Common myeloid progenitor, CD34-positive (primary cell): ENCODE results near the gene BARX2.

ENCODE experiments used
- CTCF ChIA-PET: fragments of 350-600 bp; sonication (Branson Sonifier 250); formaldehyde crosslinking; loops from one replicate; lab custom pipeline; 2021; ENCODE audit warnings: antibody characterized with exemption; lab: Charles Lee
- POLR2A ChIA-PET: fragments of 350-600 bp; sonication (Branson Sonifier 250); formaldehyde crosslinking; loops from one replicate; lab custom pipeline; 2021; ENCODE audit warnings: antibody characterized with exemption; lab: Charles Lee
- DNase-seq, 3 donors: peaks; one replicate each; pipeline versions ENCODE4 v3.0.0 to v3.0.0-alpha.2; 2013
- H3K27ac ChIP-seq, 2 experiments: 1 replicate in 1 of 2; 2 replicates in 1 of 2; pipeline ENCODE4 v1.7.0; 2013; ENCODE audit warnings: inconsistent platforms in 2 of 2, low read length in 2 of 2, mild to moderate bottlenecking in 2 of 2, low read depth in 1 of 2, moderate library complexity in 1 of 2; ENCODE audit not compliant: severe bottlenecking in 2 of 2, insufficient read depth in 1 of 2, poor library complexity in 1 of 2
- H3K27me3 ChIP-seq, 5 experiments: replicated peaks in 2 of 5; 1 replicate in 3 of 5; 2 replicates in 2 of 5; pipeline versions ENCODE4 v1.6.1 to v1.7.0; 2013; ENCODE audit warnings: low read length in 4 of 5, mild to moderate bottlenecking in 2 of 5, moderate library complexity in 2 of 5, inconsistent platforms in 1 of 5; ENCODE audit not compliant: insufficient read depth in 5 of 5, control insufficient read depth in 4 of 5
- H3K36me3 ChIP-seq, 4 experiments: 1 replicate in 2 of 4; 2 replicates in 2 of 4; pipeline versions ENCODE4 v1.6.1 to v1.7.0; 2013; ENCODE audit warnings: low read length in 3 of 4, control low read depth in 1 of 4, mild to moderate bottlenecking in 1 of 4; ENCODE audit not compliant: control insufficient read depth in 4 of 4, insufficient read depth in 4 of 4
- H3K4me1 ChIP-seq, 4 experiments: 1 replicate in 3 of 4; 2 replicates in 1 of 4; pipeline versions ENCODE4 v1.6.1 to v1.7.1; 2013; ENCODE audit warnings: low read length in 3 of 4, mild to moderate bottlenecking in 3 of 4, control low read depth in 1 of 4, inconsistent platforms in 1 of 4, moderate library complexity in 1 of 4; ENCODE audit not compliant: control insufficient read depth in 4 of 4, insufficient read depth in 4 of 4; ENCODE audit errors: control extremely low read depth in 1 of 4
- H3K4me3 ChIP-seq, 7 experiments: 1 replicate in 4 of 7; 2 replicates in 3 of 7; pipeline versions ENCODE4 v1.5.1 to v1.7.0; 2013; ENCODE audit warnings: mild to moderate bottlenecking in 7 of 7, low read length in 6 of 7, moderate library complexity in 6 of 7, inconsistent platforms in 2 of 7, low read depth in 2 of 7, control low read depth in 1 of 7; ENCODE audit not compliant: insufficient read depth in 4 of 7, control insufficient read depth in 1 of 7; ENCODE audit errors: extremely low read depth in 1 of 7
- H3K9me3 ChIP-seq, 5 experiments: 1 replicate in 4 of 5; 2 replicates in 1 of 5; pipeline versions ENCODE4 v1.6.1 to v1.7.1; 2013; ENCODE audit warnings: low read length in 4 of 5, mild to moderate bottlenecking in 2 of 5, inconsistent platforms in 1 of 5, low read depth in 1 of 5, moderate library complexity in 1 of 5; ENCODE audit not compliant: control insufficient read depth in 4 of 5, insufficient read depth in 2 of 5; ENCODE audit errors: control extremely low read depth in 1 of 5
- WGBS: methylation state at CpG from one replicate; pipeline ENCODE4 v1.1.5; 2013; ENCODE audit not compliant: insufficient coverage; 5-methylcytosine and 5-hydroxymethylcytosine counted together

BARX2 gene

DNA sequence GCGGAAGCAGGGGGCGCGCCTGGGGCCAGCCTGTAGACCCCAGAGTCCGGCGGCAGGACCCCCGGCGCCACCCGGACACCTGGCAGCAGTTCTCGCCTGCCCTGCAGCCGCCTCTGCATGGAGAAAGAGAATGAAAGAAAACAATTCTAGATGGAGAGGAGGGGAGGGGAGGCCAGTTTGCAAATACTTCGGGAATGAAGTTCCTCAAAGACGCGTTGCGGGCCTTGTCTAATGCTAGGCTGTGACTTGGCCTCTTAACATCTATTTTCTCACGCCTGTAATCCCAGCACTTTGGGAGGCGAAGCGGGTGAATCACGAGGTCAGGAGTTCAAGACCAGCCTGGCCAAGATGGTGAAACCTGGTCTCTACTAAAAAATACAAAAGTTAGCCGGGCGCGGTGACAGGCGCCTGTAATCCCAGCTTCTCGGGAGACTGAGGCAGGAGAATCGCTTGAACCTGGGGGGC, 2.1 kb upstream of the BARX2 start:
- Histone ChIP-seq H3K27me3 (peaks cover 30 to 100% (median 64%) of the 10 kb centered on the region in 5 experiments), H3K4me1 (peaks cover 0 to 34% (median 31%) of the 10 kb centered on the region in 4 experiments), H3K36me3 (no peaks in the 10 kb centered on the region), H3K9me3 (no peaks in the 10 kb centered on the region), H3K27ac (no peak overlapping the region), H3K4me3 (peak overlapping the region in 3 of 7 experiments; percentile 57 to 64 (median 62))
- CTCF ChIA-PET = no interaction called here
- DNase-seq = peak in 2 of 3 donors; percentile 20 to 38
- POLR2A ChIA-PET = no interaction called here
- WGBS = 5% methylated on average over 23 of the region's 24 CpGs

DNA sequence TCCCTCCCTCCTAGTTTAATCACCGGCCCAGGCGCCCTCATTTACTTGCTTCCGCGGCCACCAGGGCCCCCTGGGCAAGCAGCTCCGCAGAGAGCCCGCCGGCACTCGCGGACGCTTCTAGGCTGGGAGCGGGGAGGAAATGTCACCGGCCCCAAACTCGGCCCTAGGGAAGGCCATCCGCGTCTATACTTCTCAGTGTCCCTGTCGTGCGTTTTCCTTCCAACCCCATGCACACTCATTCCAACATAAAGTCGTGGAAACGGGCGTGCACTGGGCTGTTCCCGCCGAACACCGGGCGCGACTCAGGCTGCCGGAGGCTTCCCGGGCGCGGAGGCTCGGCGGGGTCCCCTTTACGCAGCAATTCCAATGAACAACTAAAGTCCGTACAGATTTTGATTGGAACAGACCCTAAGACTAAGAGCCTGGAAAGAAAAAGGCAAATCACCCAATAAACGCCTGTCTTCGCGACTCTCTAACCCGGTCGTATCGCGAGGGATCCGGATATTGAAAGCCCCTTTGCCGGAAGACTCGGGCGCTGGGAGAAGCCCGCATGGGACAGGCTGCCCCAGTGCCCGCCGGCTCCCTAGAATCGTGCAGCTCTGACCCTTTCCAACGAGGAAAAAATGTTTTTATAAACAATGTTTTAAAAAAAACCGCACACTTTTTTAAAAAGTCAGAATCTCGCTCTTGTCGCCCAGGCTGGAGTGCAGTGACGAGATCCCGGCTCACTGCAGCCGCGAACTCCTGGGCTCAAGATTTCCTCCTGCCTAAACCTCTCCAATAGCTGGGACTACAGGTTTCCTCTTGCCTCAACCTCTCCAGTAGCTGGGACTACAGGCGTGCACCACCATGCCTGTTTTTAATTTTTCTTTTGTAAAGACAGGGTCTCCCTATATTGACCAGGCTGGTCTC, 1.3 kb upstream of the BARX2 start:
- Histone ChIP-seq H3K27me3 (peaks cover 30 to 100% (median 64%) of the 10 kb centered on the region in 5 experiments), H3K27ac (no peak overlapping the region), H3K4me1 (peaks cover 0 to 34% (median 31%) of the 10 kb centered on the region in 4 experiments), H3K36me3 (no peaks in the 10 kb centered on the region), H3K4me3 (peak overlapping the region in 6 of 7 experiments; percentile 19 to 63 (median 40)), H3K9me3 (no peaks in the 10 kb centered on the region)
- CTCF ChIA-PET = interaction anchor here (0.7 to 3.1 kb wide), 4 partner anchors 9 to 777 kb away, joined by 3 to 26 read pairs (median 8); no protein-coding TSS in a partner anchor
- peak in 2 of 3 donors; percentile 18 to 40 for DNase-seq
- POLR2A ChIA-PET = interaction anchor here (0.6 kb wide), 2 partner anchors 44 to 322 kb away, joined by 3 read pairs; no protein-coding TSS in a partner anchor
- 5% methylated on average over 42 of the region's 57 CpGs for WGBS

DNA sequence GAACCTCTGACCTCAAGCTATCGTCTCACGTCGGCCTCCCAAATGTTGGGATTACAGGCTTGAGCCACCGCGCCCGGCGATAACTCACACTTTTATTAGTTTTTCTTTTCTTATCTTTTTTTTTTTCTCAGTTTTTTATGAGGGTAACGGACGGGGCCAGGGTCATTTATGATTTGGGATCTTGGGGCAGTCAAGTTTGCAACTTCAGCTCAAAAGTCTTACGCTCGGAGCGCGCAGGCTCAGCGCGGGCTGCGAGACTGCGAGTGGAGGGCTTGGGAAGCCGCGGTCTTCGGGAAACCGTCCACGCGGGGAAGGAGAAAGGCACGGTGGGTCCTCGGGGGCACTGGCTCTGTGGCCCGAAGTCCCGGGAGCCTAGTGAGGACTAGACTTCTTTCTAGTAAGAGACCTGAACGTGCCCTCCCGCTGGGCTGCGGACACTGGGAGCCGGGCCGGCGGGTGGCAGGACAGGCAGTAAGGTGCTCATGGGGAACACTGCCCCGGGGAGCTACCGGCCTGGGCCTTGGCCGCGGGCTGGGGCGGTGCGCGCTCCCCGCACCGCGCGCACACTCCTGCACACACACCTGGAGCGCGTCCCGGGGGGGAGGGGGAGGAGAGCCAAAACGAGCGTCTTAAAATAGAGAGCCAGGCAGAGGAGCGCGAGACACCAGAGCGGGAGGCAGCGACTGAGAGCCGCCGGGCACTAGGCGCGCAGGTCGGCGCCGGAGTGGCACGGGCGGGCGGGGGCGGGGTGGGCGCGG, 476 bp upstream of the BARX2 start:
- DNase-seq = peak in 2 of 3 donors; percentile 16 to 30
- H3K4me3 ChIP-seq = peak overlapping the region in 4 of 7 experiments; percentile 5 to 40 (median 28)
- peaks cover 0 to 34% (median 31%) of the 10 kb centered on the region in 4 experiments for H3K4me1 ChIP-seq
- no peak overlapping the region for H3K27ac ChIP-seq
- WGBS = 3% methylated on average over 52 of the region's 66 CpGs
- peaks cover 29 to 100% (median 60%) of the 10 kb centered on the region in 5 experiments for H3K27me3 ChIP-seq
- H3K9me3 ChIP-seq = no peaks in the 10 kb centered on the region
- ChIA-PET CTCF (interaction anchor here (0.7 to 3.1 kb wide), 7 partner anchors 10 to 776 kb away, joined by 3 to 26 read pairs (median 4); no protein-coding TSS in a partner anchor), POLR2A (no interaction called here)
- no peaks in the 10 kb centered on the region for H3K36me3 ChIP-seq

DNA sequence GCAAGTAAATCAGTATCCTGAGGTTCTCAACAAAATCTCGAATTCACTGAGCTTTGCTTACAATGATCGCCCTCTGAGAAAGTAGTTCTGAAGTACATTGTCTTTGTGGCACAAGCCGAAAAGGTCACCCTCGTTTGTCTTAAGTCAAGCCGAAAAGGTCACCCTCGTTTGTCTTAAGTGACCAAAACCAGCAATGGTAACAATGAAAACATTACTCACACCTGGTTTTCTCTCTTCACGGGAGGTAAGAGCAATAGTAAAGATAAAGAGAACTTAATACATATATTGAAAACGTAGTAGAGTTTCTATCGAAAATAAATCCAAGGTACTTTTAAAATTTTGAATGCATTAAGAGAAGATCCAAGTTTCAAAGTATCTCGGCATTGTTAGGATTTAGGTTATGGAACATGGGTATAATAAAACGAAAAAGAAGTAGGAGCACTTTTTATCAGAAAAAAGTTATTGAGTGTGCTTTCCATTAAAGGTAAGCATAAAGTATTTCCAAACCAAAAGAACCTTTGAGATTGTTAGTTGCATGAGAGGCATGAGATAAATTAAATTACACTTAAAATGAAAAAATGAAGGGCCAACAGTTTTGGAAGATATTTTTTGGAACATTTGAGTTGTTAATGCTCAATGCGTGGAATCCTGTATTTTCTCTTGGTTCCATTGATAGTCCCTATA, 1.2 kb downstream of the BARX2 start:
- peaks cover 23 to 98% (median 47%) of the 10 kb centered on the region in 5 experiments for H3K27me3 ChIP-seq
- H3K36me3 ChIP-seq = no peaks in the 10 kb centered on the region
- ChIA-PET POLR2A (no interaction called here), CTCF (interaction anchor here (0.9 to 3.1 kb wide), 4 partner anchors 8 to 373 kb away, joined by 3 to 26 read pairs (median 10); no protein-coding TSS in a partner anchor)
- H3K4me1 ChIP-seq = peaks cover 0 to 34% (median 31%) of the 10 kb centered on the region in 4 experiments
- H3K27ac ChIP-seq = no peak overlapping the region
- no peak overlapping the region for H3K4me3 ChIP-seq
- 49% methylated on average over 8 of the region's 12 CpGs for WGBS
- no peaks in the 10 kb centered on the region for H3K9me3 ChIP-seq
- DNase-seq = no peak

DNA sequence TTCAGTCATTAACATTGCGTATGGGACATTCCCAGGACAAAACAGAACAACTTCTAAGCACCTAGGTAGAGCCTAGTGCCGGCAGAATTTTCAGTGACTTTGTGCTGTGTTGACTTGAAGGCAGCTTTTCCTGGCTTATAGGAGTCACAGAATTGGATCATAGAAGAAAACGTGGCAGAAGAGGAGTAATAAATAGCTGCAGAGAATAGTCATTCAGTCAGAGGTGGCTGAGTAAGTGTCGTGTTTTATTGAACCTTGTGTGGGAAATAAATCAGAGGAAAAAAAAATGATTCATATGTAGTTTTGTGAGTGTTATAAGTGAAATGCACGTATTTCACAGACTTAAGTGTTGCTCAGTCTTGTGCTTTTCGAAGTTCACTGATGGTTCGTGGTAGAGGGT, 2.1 kb downstream of the BARX2 start:
- H3K4me1 ChIP-seq = peaks cover 0 to 33% (median 30%) of the 10 kb centered on the region in 4 experiments
- no peak overlapping the region for H3K4me3 ChIP-seq
- WGBS = 91% methylated on average over 6 of the region's 7 CpGs
- no peaks in the 10 kb centered on the region for H3K9me3 ChIP-seq
- H3K27me3 ChIP-seq = peaks cover 16 to 94% (median 45%) of the 10 kb centered on the region in 5 experiments
- DNase-seq = no peak
- ChIA-PET POLR2A (no interaction called here), CTCF (no interaction called here)
- no peak overlapping the region for H3K27ac ChIP-seq
- no peaks in the 10 kb centered on the region for H3K36me3 ChIP-seq

DNA sequence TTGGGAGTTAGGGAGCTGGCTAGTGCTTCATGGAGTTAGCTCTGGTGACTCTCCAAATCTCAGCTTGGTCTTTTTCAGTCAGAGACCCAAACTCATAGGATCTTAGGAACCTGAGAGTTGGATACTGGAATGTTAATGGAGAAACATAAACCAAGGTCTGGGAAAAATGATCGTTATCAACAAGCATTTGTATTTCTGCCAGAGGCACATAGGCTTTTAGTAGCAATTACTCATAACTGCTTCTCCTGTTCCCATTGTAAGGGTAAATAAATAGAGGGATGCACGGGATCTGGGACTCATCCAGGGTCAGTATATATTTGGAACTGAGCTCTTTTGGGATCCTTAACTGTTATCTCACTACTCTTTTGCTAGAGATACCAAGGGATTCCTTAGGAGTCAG, 4.8 kb downstream of the BARX2 start:
- ChIA-PET CTCF (interaction anchor here (0.6 kb wide), 1 partner anchor 12 kb away, joined by 3 read pairs; no protein-coding TSS in a partner anchor), POLR2A (no interaction called here)
- Histone ChIP-seq H3K4me1 (peaks cover 0 to 9% (median 7%) of the 10 kb centered on the region in 4 experiments), H3K27me3 (peaks cover 12 to 87% (median 25%) of the 10 kb centered on the region in 5 experiments), H3K4me3 (no peak overlapping the region), H3K27ac (no peak overlapping the region), H3K36me3 (no peaks in the 10 kb centered on the region), H3K9me3 (no peaks in the 10 kb centered on the region)
- DNase-seq = no peak
- WGBS = 67% methylated on average over 1 of the region's 2 CpGs
